ENCODE results near the gene CFP.

The CFP gene

GRCh38 chrX:47637546-47638195 is 7.9 kb upstream of the CFP start:
- no peak for DNase-seq (ENCODE audit: low read depth)

GRCh38 chrX:47634871-47635575 is 5.3 kb upstream of the CFP start:
- DNase-seq (ENCODE audit: low read depth) = no peak

- DNase-seq (ENCODE audit: low read depth) = no peak
Observed at GRCh38 chrX:47633689-47634590, 4.2 kb upstream of the CFP start.

- DNase-seq (ENCODE audit: low read depth) = no peak
Observed at GRCh38 chrX:47632666-47633065, 2.9 kb upstream of the CFP start.

- DNase-seq (ENCODE audit: low read depth) = no peak
Observed at GRCh38 chrX:47631676-47632075, 1.9 kb upstream of the CFP start.

- no peak for DNase-seq (ENCODE audit: low read depth)
Observed at GRCh38 chrX:47628982-47629381, 748 bp downstream of the CFP start.

GRCh38 chrX:47625365-47625764 is 4.4 kb downstream of the CFP start:
- no peak for DNase-seq (ENCODE audit: low read depth)

- DNase-seq (ENCODE audit: low read depth) = peak; percentile 72
Observed at GRCh38 chrX:47623540-47624027, 6.1 kb downstream of the CFP start.

GRCh38 chrX:47621851-47622250 is 7.9 kb downstream of the CFP start:
- DNase-seq (ENCODE audit: low read depth) = no peak

- DNase-seq (ENCODE audit: low read depth) = no peak
Observed at GRCh38 chrX:47620303-47620685, 9.4 kb downstream of the CFP start.

- peak; percentile 78 for DNase-seq (ENCODE audit: low read depth)
Observed at GRCh38 chrX:47619486-47620302, 10.0 kb downstream of the CFP start, which contains the start of gene SYN1. TSS of gene SYN1 (minus strand) at chrX:47619857. CDS start at chrX:47619728, 129 bp downstream.

GRCh38 chrX:47618923-47619485 is 10.7 kb downstream of the CFP start:
- no peak for DNase-seq (ENCODE audit: low read depth)

- DNase-seq (ENCODE audit: low read depth) = no peak
Observed at GRCh38 chrX:47614618-47615017, 15.1 kb downstream of the CFP start.

- no peak for DNase-seq (ENCODE audit: low read depth)
Observed at GRCh38 chrX:47613082-47613481, 16.6 kb downstream of the CFP start.

- no peak for DNase-seq (ENCODE audit: low read depth)
Observed at GRCh38 chrX:47612418-47612817, 17.3 kb downstream of the CFP start.

- DNase-seq (ENCODE audit: low read depth) = no peak
Observed at GRCh38 chrX:47611926-47612325, 17.8 kb downstream of the CFP start.

GRCh38 chrX:47611489-47611888 is 18.2 kb downstream of the CFP start:
- no peak for DNase-seq (ENCODE audit: low read depth)

- no peak for DNase-seq (ENCODE audit: low read depth)
Observed at GRCh38 chrX:47610511-47610910, 19.2 kb downstream of the CFP start.

GRCh38 chrX:47608130-47608810 is 21.5 kb downstream of the CFP start:
- no peak for DNase-seq (ENCODE audit: low read depth)

- DNase-seq (ENCODE audit: low read depth) = peak; percentile 9
Observed at GRCh38 chrX:47607091-47607490, 22.6 kb downstream of the CFP start.

GRCh38 chrX:47605024-47605423 is 24.7 kb downstream of the CFP start:
- DNase-seq (ENCODE audit: low read depth) = no peak

Measured in EH (cell line).